LHCN-M2 (cell line): Measurements from ENCODE around the gene ATP13A2. TPM values are rescaled to one million over a fixed set of nuclear protein-coding genes. Genes with fewer than 3 reads are reported as not detected.

Source experiments
- DNase-seq: peaks from one replicate; pipeline ENCODE4 v3.0.0-alpha.2; 2012; ENCODE audit warnings: low read depth
- polyA plus RNA-seq: library from polyadenylated mRNA; unstranded; fragments of >200 nt; gene quantifications from one replicate; pipeline ENCODE4 v1.2.1, GENCODE V29; 2012; ENCODE audit warnings: missing spikeins
- total RNA-seq: library from RNA; depleted of rRNA; stranded (reverse); fragments of >200 nt; gene quantifications from 2 replicates; pipeline ENCODE4 v1.2.3, GENCODE V29; 2014; rRNA removed

Gene ATP13A2, protein sequence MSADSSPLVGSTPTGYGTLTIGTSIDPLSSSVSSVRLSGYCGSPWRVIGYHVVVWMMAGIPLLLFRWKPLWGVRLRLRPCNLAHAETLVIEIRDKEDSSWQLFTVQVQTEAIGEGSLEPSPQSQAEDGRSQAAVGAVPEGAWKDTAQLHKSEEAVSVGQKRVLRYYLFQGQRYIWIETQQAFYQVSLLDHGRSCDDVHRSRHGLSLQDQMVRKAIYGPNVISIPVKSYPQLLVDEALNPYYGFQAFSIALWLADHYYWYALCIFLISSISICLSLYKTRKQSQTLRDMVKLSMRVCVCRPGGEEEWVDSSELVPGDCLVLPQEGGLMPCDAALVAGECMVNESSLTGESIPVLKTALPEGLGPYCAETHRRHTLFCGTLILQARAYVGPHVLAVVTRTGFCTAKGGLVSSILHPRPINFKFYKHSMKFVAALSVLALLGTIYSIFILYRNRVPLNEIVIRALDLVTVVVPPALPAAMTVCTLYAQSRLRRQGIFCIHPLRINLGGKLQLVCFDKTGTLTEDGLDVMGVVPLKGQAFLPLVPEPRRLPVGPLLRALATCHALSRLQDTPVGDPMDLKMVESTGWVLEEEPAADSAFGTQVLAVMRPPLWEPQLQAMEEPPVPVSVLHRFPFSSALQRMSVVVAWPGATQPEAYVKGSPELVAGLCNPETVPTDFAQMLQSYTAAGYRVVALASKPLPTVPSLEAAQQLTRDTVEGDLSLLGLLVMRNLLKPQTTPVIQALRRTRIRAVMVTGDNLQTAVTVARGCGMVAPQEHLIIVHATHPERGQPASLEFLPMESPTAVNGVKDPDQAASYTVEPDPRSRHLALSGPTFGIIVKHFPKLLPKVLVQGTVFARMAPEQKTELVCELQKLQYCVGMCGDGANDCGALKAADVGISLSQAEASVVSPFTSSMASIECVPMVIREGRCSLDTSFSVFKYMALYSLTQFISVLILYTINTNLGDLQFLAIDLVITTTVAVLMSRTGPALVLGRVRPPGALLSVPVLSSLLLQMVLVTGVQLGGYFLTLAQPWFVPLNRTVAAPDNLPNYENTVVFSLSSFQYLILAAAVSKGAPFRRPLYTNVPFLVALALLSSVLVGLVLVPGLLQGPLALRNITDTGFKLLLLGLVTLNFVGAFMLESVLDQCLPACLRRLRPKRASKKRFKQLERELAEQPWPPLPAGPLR
- total RNA-seq = 167 and 211 TPM in 2 replicates
- polyA plus RNA-seq = 168 TPM

DNA sequence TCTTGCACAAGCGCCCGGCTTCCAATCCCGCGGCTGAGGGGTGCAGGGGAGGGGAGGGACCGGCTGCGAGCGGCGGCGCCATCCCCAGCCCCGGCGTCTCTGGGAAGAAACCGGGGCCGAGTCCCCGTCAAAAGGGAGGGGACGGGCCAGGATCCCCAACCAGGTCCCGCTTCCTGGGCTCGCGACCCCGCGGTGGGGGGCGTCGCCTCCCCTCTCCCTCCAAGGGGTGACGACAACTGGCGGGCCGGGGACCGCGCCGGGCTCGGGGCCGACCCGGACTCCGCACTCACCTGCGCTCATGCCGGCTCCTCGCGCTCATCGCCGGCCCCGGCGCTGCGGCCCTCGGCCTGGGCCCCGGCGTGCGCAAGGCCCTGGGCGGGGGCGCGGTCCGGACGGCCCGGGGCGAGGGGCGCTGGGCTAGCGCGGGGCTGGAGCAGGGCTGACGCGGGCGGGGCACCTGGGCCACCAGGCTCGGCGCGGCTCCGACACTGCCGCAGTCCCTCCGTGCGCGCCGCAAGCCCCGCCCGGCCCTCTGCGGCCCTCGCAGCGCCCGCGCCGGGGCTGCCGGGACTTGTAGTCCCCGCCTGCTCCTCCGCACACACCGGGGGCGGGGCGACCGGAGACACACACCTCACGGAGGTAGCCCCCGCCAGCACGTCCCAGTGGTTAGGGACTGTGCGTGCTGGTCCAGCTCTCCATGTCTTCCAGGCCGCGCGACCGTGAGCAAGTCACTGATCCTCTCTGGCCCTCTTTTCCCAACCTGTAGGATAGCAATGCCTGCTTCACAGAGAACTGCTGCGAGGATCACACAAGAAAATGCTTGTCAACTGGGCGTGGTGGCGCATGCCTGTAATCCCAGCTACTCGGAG lies at the start of gene ATP13A2:
Gene ATP13A2 (minus strand): TSS at position 490 of the 869 bp plus-strand sequence. CDS start 190 bp downstream, at position 300.
- peak; percentile 64 for DNase-seq

DNA sequence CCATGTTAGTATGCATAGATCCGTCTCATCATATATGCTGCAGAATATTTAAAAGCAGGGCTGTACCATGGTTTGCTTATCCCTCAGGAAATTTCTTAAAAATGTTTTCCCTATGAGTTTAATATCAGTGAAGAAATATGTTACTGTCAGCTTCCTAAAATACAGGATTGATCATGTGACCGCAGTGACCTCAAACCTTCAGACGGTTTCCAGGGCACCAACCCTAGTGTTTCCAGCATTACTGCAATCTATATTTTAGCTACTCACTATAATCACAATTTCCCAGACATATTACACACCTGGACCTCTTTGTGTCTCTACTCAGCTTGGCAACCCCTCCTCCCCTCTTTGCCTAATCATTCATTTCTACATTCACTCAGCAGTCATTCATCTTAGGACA lies 49.8 kb upstream of the ATP13A2 start:
- no peak for DNase-seq

DNA sequence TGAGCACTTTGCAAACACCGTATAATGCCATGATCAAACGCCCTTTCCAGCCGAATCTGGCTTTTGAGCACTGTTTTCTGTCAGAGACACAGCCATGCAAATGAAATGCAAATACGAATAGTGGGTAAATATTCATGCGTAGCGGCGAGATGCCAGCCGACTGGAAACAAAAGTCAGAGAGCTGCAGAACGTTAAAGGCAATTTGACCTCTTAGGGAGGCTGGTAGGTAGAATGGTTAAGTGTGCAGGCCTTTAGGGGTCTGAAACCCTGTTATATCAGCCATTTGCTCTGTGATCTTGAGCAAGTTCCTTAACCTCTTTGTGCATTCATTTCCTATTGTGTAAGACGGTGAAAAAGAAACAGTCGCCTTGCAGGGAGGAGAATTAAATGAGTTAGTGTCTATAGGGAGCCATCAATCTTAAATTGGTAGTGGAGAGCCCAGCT lies 48.6 kb upstream of the ATP13A2 start:
- no peak for DNase-seq

DNA sequence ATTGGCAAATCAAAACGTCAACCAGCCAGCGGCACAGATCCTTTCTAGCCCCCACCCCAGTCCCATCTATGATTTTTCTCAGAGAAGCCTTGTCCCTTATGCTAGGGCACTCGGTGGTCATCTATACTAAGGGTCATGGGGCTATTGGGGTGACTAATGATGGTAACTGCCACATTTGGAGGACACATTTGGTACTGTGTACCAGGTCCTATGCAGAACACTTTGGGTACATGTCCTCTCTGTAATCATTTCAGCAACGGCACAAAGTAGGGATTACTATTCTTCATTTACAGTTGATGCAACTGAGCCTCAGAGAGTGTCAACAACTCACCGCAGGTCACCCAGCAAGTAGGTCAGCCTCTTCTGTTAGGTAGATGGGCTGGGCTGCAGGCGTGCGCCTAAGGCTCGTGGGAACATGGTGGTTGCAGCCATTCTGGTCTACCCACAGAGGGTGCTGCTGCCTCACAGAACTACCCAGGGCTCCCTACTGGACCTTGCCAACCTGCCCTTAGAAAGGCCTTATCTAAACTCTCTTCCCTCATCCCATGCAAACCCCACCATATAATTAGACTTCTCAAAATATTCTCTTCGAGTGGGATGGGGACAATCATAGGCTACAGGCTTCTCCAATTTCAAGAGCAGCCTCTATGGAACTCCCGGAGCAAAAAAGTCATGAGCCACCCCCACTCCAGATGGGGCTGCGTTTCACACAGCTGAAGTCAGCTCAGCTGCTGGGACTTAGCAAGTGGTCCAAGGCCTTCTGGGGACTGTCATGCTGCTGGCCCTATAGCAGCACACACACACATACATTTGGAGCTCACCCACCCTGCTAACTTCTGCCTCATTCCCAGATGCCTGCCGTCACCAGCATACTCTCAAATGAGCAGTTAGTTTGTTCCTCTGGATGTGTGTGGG lies 47.9 kb upstream of the ATP13A2 start:
- DNase-seq = peak; percentile 51

DNA sequence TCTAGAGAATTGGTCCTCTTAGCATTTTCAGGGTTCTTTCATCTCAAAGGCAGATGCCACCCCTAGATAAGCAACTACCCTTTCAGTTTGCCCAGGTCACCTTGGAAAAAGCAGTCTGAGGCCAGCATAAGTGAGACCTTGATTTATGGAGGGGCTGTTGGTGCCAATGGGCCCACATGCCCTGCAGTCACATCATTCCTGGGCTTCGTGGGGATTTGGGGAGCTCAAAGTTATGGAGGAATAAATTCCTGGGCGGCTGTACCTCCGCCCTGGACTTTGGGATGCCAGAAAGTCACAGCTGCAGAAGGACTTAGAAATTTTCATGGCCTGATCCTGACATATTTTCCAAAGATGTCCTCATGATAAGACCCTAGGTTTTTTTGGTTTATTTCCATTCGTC lies 44.8 kb upstream of the ATP13A2 start:
- DNase-seq = no peak

DNA sequence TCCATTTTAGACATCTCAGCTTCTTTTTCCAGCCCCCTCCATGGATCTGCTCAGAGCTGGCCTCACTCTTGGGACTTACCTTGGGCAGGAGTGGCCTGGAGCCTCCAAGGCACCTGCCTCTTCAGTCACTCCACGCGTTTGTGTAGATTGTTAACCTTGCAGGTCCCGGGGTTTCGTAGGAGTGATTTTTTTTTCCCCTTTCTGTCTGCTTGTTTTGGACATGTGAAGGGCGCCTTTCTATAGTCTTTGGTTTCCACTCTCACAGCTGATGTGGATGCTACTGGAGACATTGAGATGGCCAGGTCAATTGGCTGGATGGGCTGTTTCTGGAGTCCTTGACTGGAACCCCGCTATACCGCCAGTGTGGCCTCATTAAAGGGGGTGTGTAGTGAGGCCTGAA lies 44.1 kb upstream of the ATP13A2 start:
- DNase-seq = no peak

DNA sequence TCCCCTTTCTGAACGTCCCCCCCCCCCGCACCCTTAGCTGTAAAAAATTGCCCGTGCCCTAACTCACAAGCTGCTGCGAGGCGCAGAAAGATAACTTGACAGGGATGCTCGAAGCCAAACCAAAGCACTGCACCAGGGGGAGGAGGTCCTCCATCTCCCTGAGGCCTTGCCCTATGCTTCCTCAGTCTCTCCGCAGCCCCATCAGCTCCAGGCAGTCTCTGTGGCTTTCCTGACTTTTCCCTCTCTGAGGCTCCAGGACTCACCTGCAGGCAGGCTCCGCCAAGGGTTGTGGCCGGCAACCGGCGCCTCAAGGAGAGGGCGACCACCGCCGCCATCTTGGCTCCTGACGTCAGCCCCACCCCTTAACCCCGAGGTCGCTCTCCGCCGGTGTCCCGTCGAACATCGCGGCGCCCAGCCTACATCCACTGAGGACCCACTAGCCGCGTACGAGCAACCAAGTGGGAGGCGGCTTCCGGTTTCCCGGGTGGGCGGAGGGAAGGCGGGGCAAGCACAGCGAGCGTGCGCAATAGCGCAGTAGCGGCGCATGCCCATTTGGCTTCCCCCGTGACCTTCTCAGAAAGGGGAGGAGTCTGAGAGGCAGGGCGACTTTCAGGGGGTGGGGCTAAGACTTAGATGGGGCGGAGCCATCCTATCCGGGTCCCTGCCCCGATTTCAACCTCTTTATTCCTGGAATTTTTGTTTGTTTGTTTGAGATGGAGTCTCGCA lies 42.1 kb upstream of the ATP13A2 start, which contains the start of gene SDHB:
Gene SDHB (minus strand): TSS at position 348 of the 726 bp plus-strand sequence. CDS start 13 bp downstream, at position 335.
- DNase-seq = peak; percentile 98

DNA sequence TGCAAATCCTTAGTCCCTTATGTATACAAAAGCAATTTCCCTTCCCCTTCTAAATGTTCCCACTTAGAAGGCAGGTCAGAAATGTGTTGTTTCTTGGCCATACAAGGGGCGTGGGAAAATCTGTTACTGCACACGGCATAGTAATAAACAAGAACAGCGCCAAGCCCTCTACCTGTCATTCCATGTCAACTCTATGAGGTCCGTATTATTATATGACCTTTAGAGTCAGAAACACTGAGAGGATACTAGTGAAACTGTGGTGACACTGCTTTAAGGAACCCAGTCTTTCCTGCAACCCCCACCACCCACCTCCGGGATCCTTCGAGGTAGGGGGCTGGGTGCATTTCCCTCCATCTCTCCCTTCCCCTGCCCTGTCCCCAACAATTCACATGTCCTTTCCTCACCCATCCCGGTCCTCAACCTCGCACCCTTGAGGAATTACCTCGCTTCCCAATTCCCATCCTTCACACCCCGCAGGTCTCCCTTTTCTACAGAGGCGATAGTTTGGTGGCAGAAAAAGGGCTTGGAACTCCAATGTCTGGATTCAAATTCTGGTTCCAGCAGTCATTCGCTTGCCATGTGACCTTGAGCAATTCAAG lies 41.5 kb upstream of the ATP13A2 start:
- no peak for DNase-seq

DNA sequence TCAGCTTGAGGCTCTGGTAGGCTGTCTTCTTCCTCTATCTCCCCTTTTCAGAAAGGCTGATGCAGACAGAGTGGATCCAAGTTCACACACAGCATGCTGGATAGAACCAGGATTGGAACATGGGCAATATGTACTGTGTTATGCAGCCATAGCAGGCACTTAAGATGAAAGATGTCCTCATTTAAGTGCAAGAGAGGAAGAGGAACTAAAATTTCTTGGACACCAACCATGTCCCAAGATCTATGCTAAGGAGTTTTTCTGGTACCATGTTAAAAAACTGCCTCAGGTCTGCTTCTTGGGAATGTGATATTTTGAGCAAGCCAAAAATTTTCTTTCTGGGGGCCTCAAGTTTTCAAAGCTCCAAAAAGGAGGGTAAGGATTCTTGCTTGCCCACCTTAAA lies 40.9 kb upstream of the ATP13A2 start:
- DNase-seq = no peak

DNA sequence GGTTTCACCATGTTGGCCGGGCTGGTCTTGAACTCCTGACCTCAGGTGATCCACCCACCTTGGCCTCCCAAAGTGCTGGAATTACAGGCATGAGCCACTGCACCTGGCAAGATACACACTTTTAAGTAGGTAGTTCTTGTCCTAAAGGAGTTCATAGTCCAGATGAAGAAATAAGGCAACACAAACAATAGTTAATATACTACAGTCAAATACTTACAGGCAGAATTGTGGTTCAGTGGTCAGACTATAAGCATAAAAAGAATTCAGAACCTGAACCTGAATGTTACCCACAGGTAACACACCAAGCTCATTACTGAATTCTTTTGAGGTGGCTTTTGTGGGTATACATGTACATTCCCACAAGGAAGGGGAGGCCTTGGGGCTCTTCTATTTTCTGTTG lies 40.3 kb upstream of the ATP13A2 start:
- no peak for DNase-seq

DNA sequence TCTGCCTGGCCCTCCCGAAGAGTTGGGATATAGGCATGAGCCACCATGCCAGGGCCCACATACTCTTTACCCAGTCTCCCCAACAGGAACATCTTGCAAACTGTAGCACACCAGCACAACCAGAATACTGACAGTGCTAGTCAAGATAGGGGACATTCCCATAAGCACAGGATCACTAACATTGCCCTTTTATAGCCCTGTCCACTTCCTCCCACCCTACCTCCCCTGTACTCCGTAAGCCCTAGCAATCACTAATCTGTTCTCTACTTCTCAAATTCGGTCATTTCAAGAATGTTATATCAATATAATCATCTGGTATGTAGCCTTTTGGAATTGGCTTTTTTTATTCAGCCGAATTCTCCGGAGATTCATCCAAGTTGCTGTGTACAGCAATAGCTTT lies 36.2 kb upstream of the ATP13A2 start:
- DNase-seq = no peak

DNA sequence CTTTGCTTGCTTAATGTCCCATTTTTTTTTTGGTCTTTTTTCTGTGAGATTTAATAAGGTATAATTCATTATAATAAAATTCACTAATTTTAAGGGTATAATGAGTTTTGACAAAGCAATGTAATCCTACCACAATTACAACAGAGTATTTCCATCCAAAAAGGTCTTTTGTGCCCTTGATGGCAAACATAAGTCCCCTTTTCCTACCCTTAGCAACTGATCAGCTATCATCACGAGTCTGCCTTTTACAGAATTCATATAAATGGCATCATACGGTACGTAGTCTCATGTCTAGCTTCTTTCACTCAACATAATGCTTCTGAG lies 34.6 kb upstream of the ATP13A2 start:
- no peak for DNase-seq

DNA sequence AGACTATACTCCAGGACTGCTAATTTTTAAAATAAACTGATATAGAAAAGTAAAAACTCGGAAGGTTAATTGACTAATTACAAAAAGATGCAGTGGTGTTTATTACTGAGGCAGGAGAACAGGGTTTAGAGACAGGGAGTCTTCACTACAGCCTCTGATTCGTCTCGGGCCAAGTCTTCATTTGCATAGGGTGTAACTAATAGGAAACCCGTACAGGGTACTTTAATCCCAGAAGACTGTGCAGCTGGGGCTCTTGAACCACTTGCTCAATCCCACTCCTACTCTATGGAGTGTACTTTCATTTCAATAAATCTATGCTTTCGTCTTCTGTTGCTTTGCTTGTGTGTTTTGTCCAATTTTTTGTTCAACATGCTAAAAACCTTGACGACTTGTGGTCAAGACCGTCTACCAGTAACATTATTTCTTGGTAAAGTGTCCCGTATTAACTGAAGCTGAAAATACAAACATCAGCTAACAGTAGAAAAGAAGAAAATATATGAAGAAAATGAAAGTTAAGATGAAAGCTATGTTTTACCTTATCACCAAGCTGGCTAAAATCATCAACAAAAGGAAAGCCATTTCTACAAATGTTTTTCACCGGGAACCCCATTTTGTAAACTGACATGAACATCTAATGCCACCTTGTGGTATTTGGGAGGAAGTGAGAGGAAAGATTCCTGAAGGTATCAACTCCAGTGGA lies 34.1 kb upstream of the ATP13A2 start:
- DNase-seq = peak; percentile 68

DNA sequence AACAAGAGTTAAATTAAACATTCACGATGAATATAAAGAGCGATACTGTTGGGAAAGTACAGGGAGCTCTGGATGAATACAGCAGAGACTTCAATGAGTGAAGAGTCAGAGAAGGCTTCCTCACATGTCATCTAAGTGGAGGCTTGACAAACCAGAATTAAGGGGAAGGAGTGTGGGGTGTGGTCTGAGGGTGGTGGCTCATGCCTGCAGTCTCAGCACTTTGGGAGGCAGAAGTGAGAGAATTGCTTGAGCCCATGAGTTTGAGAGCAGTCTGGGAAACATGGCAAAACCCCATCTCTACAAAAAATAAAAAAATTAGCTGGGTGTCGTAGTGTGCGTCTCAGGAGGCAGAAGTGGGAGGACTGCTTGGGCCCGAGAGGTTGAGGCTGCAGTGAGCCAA lies 33.4 kb upstream of the ATP13A2 start:
- DNase-seq = no peak

DNA sequence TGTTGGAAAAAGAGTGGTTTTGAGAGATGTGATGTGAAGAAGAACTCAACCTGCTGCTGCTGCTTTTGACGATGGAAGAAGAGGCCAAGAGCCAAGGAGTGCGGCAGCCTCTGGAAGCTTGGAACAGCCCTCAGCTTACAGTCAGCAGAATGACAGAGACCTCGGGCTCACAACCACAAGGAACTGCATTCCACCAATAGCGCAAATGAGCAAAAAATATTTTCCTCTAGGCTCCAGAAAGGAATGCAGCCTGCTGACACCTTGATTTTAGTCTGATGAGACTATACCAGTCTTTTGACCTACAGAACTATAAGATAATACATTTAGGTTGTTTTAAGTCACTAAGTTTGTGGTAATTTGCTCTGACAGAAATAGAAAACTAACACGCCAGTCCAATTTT lies 31.9 kb upstream of the ATP13A2 start:
- no peak for DNase-seq

DNA sequence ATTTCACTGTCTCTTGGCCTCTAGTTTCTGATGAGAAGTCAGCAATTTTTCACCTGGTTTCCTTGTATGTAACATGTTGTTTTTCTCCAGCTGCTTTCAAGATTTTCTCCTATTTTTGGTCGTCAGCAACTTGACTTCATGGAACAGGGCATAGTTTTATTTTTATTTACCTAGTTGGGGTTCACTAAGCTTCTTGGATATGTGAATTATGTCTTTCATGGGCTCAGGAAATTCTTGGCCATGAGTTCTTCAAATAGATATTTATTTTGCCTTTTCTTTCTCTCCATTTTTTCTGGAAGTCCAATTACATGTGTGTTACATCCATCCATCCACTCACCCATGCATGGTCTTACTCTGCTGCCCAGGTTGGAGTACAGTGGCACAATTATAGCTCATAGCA lies 28.4 kb upstream of the ATP13A2 start:
- DNase-seq = no peak

DNA sequence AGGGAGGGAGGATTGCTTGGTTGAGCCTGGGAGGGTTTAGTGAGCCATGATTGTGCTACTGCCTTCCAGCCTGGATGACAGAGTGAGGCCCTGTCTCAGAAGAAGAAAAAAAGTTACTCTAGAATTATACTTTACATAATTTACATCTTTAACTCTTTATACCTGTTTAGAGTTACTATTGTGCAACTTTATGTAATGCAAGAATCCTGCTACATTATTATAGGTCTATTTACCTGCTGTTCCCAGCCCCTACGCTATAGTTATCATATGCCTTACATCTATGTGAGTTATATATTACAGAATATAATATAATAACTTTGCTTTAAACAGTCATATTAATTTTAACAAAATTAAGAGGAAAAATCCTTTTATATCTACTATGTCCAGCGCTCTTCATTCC lies 27.8 kb upstream of the ATP13A2 start:
- DNase-seq = no peak

DNA sequence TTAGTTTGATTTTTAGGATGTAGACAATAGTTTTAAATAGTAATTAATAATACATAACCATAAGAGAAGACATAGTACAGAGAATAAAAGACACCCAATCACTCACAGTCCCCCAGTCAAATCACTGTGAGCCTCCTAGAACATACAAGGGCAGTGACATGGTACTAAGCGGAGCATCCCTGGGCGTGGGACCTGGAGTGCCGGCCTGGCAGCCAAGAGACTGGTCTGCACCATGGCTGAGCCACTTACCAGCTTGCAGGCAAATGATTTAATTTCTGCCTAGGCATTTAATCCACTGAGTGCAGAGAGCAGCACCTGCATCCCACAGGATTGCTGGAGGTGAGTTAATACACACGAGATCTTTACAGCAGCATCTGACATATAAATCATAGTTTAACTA lies 21.8 kb upstream of the ATP13A2 start:
- no peak for DNase-seq
